Adrenal gland (tissue), 12 donors: ENCODE measurements around the gene BNC1. TPM values are rescaled to one million over a fixed set of nuclear protein-coding genes. Genes with fewer than 3 reads are reported as not detected.
A peak's percentile ranks its signal among the peaks of the same experiment; 100 is the strongest.

Experiments used
- DNase-seq, 7 donors: peaks; one replicate each; pipeline ENCODE4 v3.0.0-alpha.2; 2019 to 2020
- H3K27ac ChIP-seq, 5 donors: fragments of 200-600 bp; sonication (generic) in 4 of 5; 1 replicate in 3 of 5; 2 replicates in 2 of 5; pipeline versions ENCODE4 v1.5.1 to v1.8.0; 2016 to 2020; ENCODE audit warnings: mild to moderate bottlenecking in 1 of 5
- H3K27me3 ChIP-seq: fragments of 200-600 bp; 2 replicates; pipeline ENCODE4 v1.8.0; 2021
- H3K36me3 ChIP-seq, 2 donors: fragments of 200-600 bp; replicated peaks in 1 of 2; 1 replicate in 1 of 2; 2 replicates in 1 of 2; pipeline versions ENCODE4 v1.5.1 to v1.8.0; 2018 to 2022
- H3K4me1 ChIP-seq, 2 donors: fragments of 200-600 bp; replicated peaks in 1 of 2; 1 replicate in 1 of 2; 2 replicates in 1 of 2; pipeline versions ENCODE4 v1.5.1 to v1.8.0; 2018 to 2021
- H3K4me3 ChIP-seq, 4 donors: fragments of 200-600 bp; sonication (generic) in 3 of 4; one replicate each; pipeline ENCODE4 v1.5.1; 2016 to 2018
- H3K9me3 ChIP-seq, 3 donors: fragments of 200-600 bp; sonication (generic) in 1 of 3; replicated peaks in 1 of 3; 1 replicate in 2 of 3; 2 replicates in 1 of 3; pipeline versions ENCODE4 v1.5.1 to v1.8.0; 2016 to 2021
- POLR2A ChIP-seq, 2 donors: fragments of 450-650 bp; IDR thresholded peaks; one replicate each; pipeline ENCODE4 v1.6.1; 2017; ENCODE audit warnings: antibody characterized with exemption in 2 of 2, mild to moderate bottlenecking in 2 of 2, moderate library complexity in 1 of 2
- WGBS, 4 donors: extraction: QIAGEN DNeasy Blood & Tissue Kit in 2 of 4; methylation state at CpG; one replicate each; pipeline versions ENCODE4 v1.1.5 to v1.1.7; 2013 to 2017; 5-methylcytosine and 5-hydroxymethylcytosine counted together
- intact Hi-C, 2 donors: fragments of 100-400 bp; cut with DNase I; formaldehyde crosslinking; loops; one replicate each; pipeline versions ENCODE4 v1.14.1 to v1.15.0; 2022 to 2023
- polyA plus RNA-seq, 3 donors: library from polyadenylated mRNA; stranded (reverse); fragments of 200-250 nt in 2 of 3; fragments of 350-450 nt in 1 of 3; fragmentation: Illumina TruSeq in 1 of 3; extraction: RNeasy Lipid Tissue Mini Kit (QIAGEN cat#74804) in 1 of 3; gene quantifications; one replicate each; pipeline ENCODE4 v1.2.3, GENCODE V29; 2013 to 2014
- total RNA-seq, 9 donors: library from RNA; depleted of rRNA in 4 of 9; stranded (reverse); fragments of >200 nt in 4 of 9; fragments of 120-200 nt in 1 of 9; fragmentation: NEBNext Ultra II Directional in 1 of 9; extraction: Animal tissue kit (Norgen Biotek cat#: 25700) in 1 of 9; gene quantifications; one replicate each; pipeline versions ENCODE4 v1.1.0 to v1.2.4, GENCODE V29; 2013 to 2023
- TF ChIP-seq, protein P1 (sequence below), 6 experiments: fragments of 450-650 bp in 4 of 6; fragments of 200-600 bp in 2 of 6; sonication (generic) in 1 of 6; IDR thresholded peaks; 1 replicate in 5 of 6; 2 replicates in 1 of 6; pipeline versions ENCODE4 v1.5.1 to v1.8.0; 2016 to 2021; ENCODE audit warnings: antibody characterized with exemption in 6 of 6, mild to moderate bottlenecking in 2 of 6, moderate library complexity in 1 of 6
- donor health status: healthy with polysubstance abuse.
- donor health status: Bipolar disorder and iron deficiency.
- donor health status: DM: yes; HTN: yes; CAD: no.
- donor health status: DM: no; HTN: no; CAD: no.
- donor health status: DM: no; HTN: no; CAD: no.
- donor health status: DM: yes; HTN: yes; CAD: no.

The BNC1 gene
- total and polyA plus RNA-seq, 12 donors: 0.03 to 0.55 (median 0.17) TPM; not detected in 3

DNA sequence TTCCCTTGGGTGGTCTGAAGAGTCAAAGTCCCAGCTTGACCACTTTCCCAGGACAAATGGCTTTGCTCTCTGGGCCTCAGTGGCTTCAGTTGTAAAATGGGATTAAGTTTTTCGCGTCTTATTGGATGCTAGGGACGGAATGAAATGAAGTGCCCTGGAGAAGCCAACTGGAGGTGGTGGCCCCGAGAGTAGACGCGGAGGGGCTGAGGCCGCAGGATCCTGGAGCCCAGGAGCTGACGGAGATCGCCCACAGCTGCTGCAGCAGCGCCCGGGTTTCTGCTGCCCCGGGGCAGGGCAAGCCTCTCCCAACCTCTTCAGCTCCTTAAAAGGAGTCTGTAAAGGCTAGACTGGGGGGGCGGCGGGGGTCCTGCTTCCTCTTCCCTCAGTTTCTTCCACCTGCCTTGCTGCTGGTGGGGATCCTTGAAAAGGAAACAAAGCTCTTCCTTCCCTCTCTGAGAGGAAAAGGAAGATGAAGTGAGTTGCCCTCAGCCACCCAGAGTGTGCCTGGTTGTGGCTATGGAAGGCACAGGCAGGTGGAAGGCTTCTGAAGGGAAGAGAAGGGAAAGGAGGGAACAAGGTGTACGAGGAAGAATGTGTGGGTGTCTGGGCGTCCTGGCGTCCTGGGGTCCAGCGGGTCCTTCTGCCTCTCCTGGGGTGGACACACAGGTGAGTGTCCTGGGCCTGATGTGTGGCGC, 967 bp upstream of the BNC1 start:
- no peak overlapping the region for H3K4me3 ChIP-seq
- H3K36me3 ChIP-seq: no peaks in the 10 kb centered on the region
- H3K27ac ChIP-seq: no peak overlapping the region
- H3K9me3 ChIP-seq: no peaks in the 10 kb centered on the region
- TF ChIP-seq POLR2A (IDR thresholded peaks at IDR 0.05): no peak
- TF ChIP-seq, protein P1, sequence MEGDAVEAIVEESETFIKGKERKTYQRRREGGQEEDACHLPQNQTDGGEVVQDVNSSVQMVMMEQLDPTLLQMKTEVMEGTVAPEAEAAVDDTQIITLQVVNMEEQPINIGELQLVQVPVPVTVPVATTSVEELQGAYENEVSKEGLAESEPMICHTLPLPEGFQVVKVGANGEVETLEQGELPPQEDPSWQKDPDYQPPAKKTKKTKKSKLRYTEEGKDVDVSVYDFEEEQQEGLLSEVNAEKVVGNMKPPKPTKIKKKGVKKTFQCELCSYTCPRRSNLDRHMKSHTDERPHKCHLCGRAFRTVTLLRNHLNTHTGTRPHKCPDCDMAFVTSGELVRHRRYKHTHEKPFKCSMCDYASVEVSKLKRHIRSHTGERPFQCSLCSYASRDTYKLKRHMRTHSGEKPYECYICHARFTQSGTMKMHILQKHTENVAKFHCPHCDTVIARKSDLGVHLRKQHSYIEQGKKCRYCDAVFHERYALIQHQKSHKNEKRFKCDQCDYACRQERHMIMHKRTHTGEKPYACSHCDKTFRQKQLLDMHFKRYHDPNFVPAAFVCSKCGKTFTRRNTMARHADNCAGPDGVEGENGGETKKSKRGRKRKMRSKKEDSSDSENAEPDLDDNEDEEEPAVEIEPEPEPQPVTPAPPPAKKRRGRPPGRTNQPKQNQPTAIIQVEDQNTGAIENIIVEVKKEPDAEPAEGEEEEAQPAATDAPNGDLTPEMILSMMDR (IDR thresholded peaks at IDR 0.05): no peak
- DNase-seq: no peak
- intact Hi-C loops: no loop called here
- WGBS, 4 donors: 43 to 63% (median 52%) methylated on average over 10 to 19 of the region's 19 CpGs
- peaks cover 0 to 9% of the 10 kb centered on the region in 2 donors for H3K4me1 ChIP-seq
- peaks cover 51% of the 10 kb centered on the region for H3K27me3 ChIP-seq

DNA sequence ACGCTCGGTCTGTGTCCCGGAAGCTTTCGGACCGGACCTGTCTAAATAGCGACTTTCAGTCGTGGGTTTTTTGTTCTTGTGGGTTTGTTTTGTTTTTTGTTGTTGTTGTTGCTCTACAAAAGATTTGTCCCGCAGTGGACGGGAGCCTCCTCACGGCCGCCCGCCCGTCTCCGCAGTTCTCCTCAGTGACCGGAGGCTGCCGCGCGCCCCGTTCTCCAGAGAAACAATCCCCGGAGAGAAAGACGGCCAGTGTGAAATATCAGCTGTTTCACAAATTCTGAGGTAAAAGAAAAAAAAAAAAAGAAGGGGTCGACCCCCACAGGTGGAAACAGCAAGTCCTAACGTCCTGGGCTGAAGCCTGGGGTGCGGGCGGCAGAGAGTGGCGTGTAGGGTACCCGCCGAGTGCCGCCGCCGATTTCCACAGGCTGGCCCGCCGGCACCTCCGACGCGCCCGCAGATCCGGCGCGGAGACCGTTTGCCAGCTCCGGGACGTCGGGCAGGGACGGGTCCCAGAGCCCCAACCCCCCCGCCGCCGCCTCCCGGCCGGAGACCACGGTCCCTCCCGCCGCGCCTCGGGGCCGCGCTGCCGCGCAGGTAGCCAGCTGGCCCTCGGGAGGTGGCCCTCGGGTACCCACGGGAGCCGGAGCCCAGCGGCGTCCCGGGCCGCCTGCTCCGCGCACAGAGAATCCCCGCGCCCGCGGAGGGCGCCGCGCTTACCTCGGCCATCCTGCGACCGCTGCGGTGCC, 478 bp downstream of the BNC1 start:
- Histone ChIP-seq H3K27me3 (peaks cover 57% of the 10 kb centered on the region), H3K4me1 (peaks cover 0 to 9% of the 10 kb centered on the region in 2 donors), H3K9me3 (no peaks in the 10 kb centered on the region), H3K4me3 (peak overlapping the region in 1 of 4 donors; percentile 47), H3K36me3 (no peaks in the 10 kb centered on the region), H3K27ac (no peak overlapping the region)
- DNase-seq: no peak
- 4 to 8% (median 6%) methylated on average over 31 to 80 of the region's 80 CpGs for WGBS, 4 donors
- TF ChIP-seq, protein P1 (IDR thresholded peaks at IDR 0.05): no peak
- no peak for TF ChIP-seq POLR2A (IDR thresholded peaks at IDR 0.05)
- intact Hi-C loops: no loop called here

DNA sequence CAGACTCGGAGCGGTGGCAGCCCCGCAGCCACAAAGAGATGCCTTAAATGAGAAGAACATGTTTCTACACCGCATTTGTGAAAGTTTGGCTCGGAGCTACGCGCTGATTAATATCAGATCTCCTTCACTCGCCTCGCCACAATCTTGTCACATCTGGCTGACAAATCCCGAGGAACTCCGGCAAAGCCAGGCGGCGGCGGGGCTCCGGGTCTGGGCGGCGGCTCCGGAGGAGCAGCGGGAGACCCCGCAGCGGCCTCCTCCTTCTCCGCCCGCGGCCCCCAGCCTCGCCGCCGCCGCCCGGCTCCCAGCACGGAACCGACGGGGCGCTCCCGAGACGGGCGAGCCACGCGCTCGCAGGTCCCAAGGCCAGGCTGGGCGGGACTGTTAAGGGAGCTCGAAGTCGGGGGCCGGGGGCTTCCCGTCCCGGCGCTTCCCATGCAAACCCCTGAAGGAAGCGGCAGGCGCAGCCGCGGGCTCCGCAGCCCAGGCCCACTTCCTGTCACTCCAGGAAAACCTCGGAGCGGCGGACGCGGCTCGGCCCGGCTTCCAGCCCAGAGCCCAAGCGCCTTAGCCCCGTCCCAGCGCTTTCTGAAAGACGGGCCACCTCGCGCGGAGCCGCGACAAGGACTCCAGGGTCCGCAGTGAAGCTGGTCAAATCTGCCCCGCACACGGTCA, 1.2 kb downstream of the BNC1 start:
- peak overlapping the region in 1 of 4 donors; percentile 47 for H3K4me3 ChIP-seq
- peaks cover 0 to 9% of the 10 kb centered on the region in 2 donors for H3K4me1 ChIP-seq
- DNase-seq: peak in 2 of 7 donors; percentile 9 to 23
- intact Hi-C loops: no loop called here
- peaks cover 62% of the 10 kb centered on the region for H3K27me3 ChIP-seq
- WGBS, 4 donors: 3 to 8% (median 4%) methylated on average over 16 to 70 of the region's 70 CpGs
- no peaks in the 10 kb centered on the region for H3K9me3 ChIP-seq
- TF ChIP-seq, protein P1 (IDR thresholded peaks at IDR 0.05): no peak
- no peak for TF ChIP-seq POLR2A (IDR thresholded peaks at IDR 0.05)
- H3K36me3 ChIP-seq: no peaks in the 10 kb centered on the region
- H3K27ac ChIP-seq: no peak overlapping the region

DNA sequence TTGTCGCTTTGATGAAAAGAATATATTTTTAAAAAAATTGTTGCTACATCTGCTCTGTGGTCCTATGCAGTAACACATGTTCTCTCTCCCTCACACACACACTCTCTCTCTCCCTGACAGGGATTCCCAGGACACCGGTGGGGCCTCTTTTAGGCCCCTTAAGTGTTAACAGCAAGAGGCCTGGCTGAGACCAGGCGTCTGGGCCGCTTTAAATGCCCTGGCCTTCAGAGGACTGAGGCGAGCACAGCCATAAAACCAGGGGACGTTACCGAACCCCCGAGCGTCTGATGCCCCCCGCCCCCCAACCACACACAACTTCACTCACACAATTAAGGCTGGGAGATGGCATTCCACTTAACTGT, 1.7 kb downstream of the BNC1 start:
- peaks cover 0 to 9% of the 10 kb centered on the region in 2 donors for H3K4me1 ChIP-seq
- no peak overlapping the region for H3K4me3 ChIP-seq
- WGBS, 4 donors: 18 to 36% (median 19%) methylated on average over 5 to 10 of the region's 10 CpGs
- no peaks in the 10 kb centered on the region for H3K36me3 ChIP-seq
- no peaks in the 10 kb centered on the region for H3K9me3 ChIP-seq
- intact Hi-C loops: no loop called here
- TF ChIP-seq, protein P1 (IDR thresholded peaks at IDR 0.05): no peak
- TF ChIP-seq POLR2A (IDR thresholded peaks at IDR 0.05): no peak
- H3K27ac ChIP-seq: no peak overlapping the region
- DNase-seq: no peak
- H3K27me3 ChIP-seq: peaks cover 62% of the 10 kb centered on the region
